B cell (primary cell): Measurements from ENCODE around the gene GSTM3. TPM values are rescaled to one million over a fixed set of nuclear protein-coding genes. Genes with fewer than 3 reads are reported as not detected.

Experiments
- ATAC-seq: fragments of 200-7000 bp; cut with Tn5 transposase; one replicate; pipeline ENCODE4 v1.10.0; 2021; ENCODE audit warnings: low read depth, mild to moderate bottlenecking, moderate number of reproducible peaks, moderate library complexity
- CTCF ChIA-PET: fragments of 350-600 bp; sonication (Branson Sonifier 250); formaldehyde crosslinking; loops from one replicate; lab custom pipeline; 2021; ENCODE audit warnings: antibody characterized with exemption, inconsistent platforms; lab: Charles Lee
- POLR2A ChIA-PET: fragments of 350-600 bp; sonication (Branson Sonifier 250); formaldehyde crosslinking; loops from one replicate; lab custom pipeline; 2021; ENCODE audit warnings: antibody characterized with exemption; lab: Charles Lee
- DNase-seq: peaks from one replicate; pipeline ENCODE4 v3.0.0; 2013
- H2AFZ ChIP-seq: 2 replicates; pipeline ENCODE4 v1.6.1; 2012; ENCODE audit warnings: mild to moderate bottlenecking, low read depth, low read length; ENCODE audit not compliant: insufficient read depth, poor library complexity, severe bottlenecking
- H3K27ac ChIP-seq, 2 donors: 1 replicate in 1 of 2; 2 replicates in 1 of 2; pipeline ENCODE4 v1.5.1; 2012 to 2013; ENCODE audit warnings: low read length in 2 of 2, mild to moderate bottlenecking in 2 of 2, moderate library complexity in 1 of 2
- H3K27me3 ChIP-seq, 4 experiments: fragments of 200-600 bp in 1 of 4; sonication (generic) in 1 of 4; replicated peaks in 1 of 4; 1 replicate in 2 of 4; 2 replicates in 2 of 4; pipeline versions ENCODE4 v1.6.1 to v1.7.0; 2013 to 2016; ENCODE audit warnings: low read length in 3 of 4, mild to moderate bottlenecking in 2 of 4, mixed read lengths in 1 of 4, moderate library complexity in 1 of 4; ENCODE audit not compliant: insufficient read depth in 4 of 4, control insufficient read depth in 3 of 4; ENCODE audit errors: control extremely low read depth in 1 of 4
- H3K36me3 ChIP-seq, 2 experiments: replicated peaks in 1 of 2; 1 replicate in 1 of 2; 2 replicates in 1 of 2; pipeline versions ENCODE4 v1.6.1 to v1.7.1; 2013; ENCODE audit warnings: low read length in 1 of 2; ENCODE audit not compliant: insufficient read depth in 2 of 2, control insufficient read depth in 1 of 2; ENCODE audit errors: control extremely low read depth in 1 of 2, extremely low read depth in 1 of 2
- H3K4me1 ChIP-seq, 2 donors: fragments of 200-600 bp in 1 of 2; sonication (generic) in 1 of 2; 1 replicate in 1 of 2; 2 replicates in 1 of 2; pipeline versions ENCODE4 v1.5.1 to v1.6.1; 2013 to 2017; ENCODE audit warnings: low read length in 2 of 2; ENCODE audit not compliant: control insufficient read depth in 2 of 2, insufficient read depth in 2 of 2
- H3K4me2 ChIP-seq: replicated peaks from 2 replicates; pipeline ENCODE3; 2012; ENCODE audit warnings: mild to moderate bottlenecking, low read depth, low read length; ENCODE audit not compliant: poor library complexity, severe bottlenecking
- H3K4me3 ChIP-seq, 5 experiments: fragments of 200-600 bp in 1 of 5; sonication (generic) in 1 of 5; 1 replicate in 3 of 5; 2 replicates in 2 of 5; pipeline versions ENCODE4 v1.5.1 to v1.7.0; 2011 to 2016; ENCODE audit warnings: low read length in 4 of 5, mild to moderate bottlenecking in 4 of 5, low read depth in 2 of 5, control low read depth in 1 of 5, moderate library complexity in 1 of 5; ENCODE audit not compliant: insufficient read depth in 1 of 5; ENCODE audit errors: control extremely low read depth in 1 of 5, extremely low read depth in 1 of 5
- H3K79me2 ChIP-seq: fragments of 200-600 bp; sonication (generic); one replicate; pipeline ENCODE4 v1.6.0; 2016; ENCODE audit warnings: low read length; ENCODE audit not compliant: control insufficient read depth, insufficient read depth
- H3K9ac ChIP-seq: fragments of 200-600 bp; sonication (generic); 2 replicates; pipeline ENCODE4 v1.6.1; 2017; ENCODE audit warnings: mild to moderate bottlenecking, low read length, moderate library complexity
- H3K9me3 ChIP-seq, 3 donors: one replicate each; pipeline versions ENCODE4 v1.6.1 to v1.7.1; 2013; ENCODE audit warnings: low read length in 2 of 3; ENCODE audit not compliant: control insufficient read depth in 2 of 3, insufficient read depth in 1 of 3; ENCODE audit errors: control extremely low read depth in 1 of 3
- H4K20me1 ChIP-seq: 2 replicates; pipeline ENCODE4 v1.6.0; 2012; ENCODE audit warnings: mild to moderate bottlenecking, low read length; ENCODE audit not compliant: insufficient read depth, control insufficient read depth, poor library complexity, severe bottlenecking
- H3K27ac Mint-ChIP-seq: one replicate; pipeline ENCODE4 v1.8.0; 2021; ENCODE audit warnings: mixed read lengths
- H3K27me3 Mint-ChIP-seq: one replicate; pipeline ENCODE4 v1.8.0; 2021; ENCODE audit warnings: mixed read lengths
- H3K4me1 Mint-ChIP-seq: one replicate; pipeline ENCODE4 v1.8.0; 2021; ENCODE audit warnings: mixed read lengths
- H3K4me3 Mint-ChIP-seq: one replicate; pipeline ENCODE4 v1.8.0; 2021; ENCODE audit warnings: mixed read lengths
- H3K9me3 Mint-ChIP-seq: one replicate; pipeline ENCODE4 v1.8.0; 2022; ENCODE audit warnings: mixed read lengths; ENCODE audit not compliant: insufficient read depth
- CTCF ChIP-seq: fragments of 200-600 bp; IDR thresholded peaks from one replicate; pipeline ENCODE4 v1.8.0; 2022; ENCODE audit warnings: antibody characterized with exemption, mild to moderate bottlenecking
- EZH2 ChIP-seq: IDR thresholded peaks from 2 replicates; pipeline ENCODE4 v1.6.1; 2012; ENCODE audit warnings: borderline replicate concordance, low read depth, mild to moderate bottlenecking, moderate library complexity, low read length; ENCODE audit not compliant: insufficient read depth, poor library complexity, severe bottlenecking
- WGBS: methylation state at CpG from one replicate; pipeline ENCODE4 v1.1.5; 2013; ENCODE audit warnings: missing lambda C conversion rate; ENCODE audit not compliant: insufficient coverage; 5-methylcytosine and 5-hydroxymethylcytosine counted together
- intact Hi-C: fragments of 100-400 bp; cut with micrococcal nuclease; formaldehyde crosslinking; loops from one replicate; pipeline ENCODE4 v1.10.0; 2022
- polyA plus RNA-seq: library from polyadenylated mRNA; depleted of rRNA; stranded (reverse); fragments of >200 nt; gene quantifications from 2 replicates; pipeline ENCODE4 v1.2.3, GENCODE V29; 2012
- total RNA-seq, 2 donors: library from RNA; stranded (reverse); fragments of 120-200 nt in 1 of 2; gene quantifications; 1 replicate in 1 of 2; 2 replicates in 1 of 2; pipeline versions ENCODE4 v1.2.3 to v1.2.4, GENCODE V29; 2013 to 2022

GSTM3 gene
- total and polyA plus RNA-seq, 2 donors (not counting 1 experiment from before 2014, with no cell fraction given), result 1.9 to 2.8 TPM

GRCh38 chr1:109777436-109777835, 36.6 kb upstream of the GSTM3 start:
- ChIA-PET POLR2A (interaction anchor here (0.6 to 1.5 kb wide), 3 partner anchors 200 to 257 kb away, joined by 3 to 12 read pairs (median 5); partner anchors contain the start of genes AHCYL1 and STRIP1), CTCF (interaction anchor here (0.6 to 21.2 kb wide), 40 partner anchors 8 to 327 kb away, joined by 3 to 667 read pairs (median 4); partner anchors contain the start of genes AHCYL1, GNAI3, GSTM3 and GSTM4)
- DNase-seq (no peak), ATAC-seq (no peak)
- H3K4me1 ChIP-seq, result peaks cover 0 to 11% of the 10 kb centered on the region in 2 donors
- WGBS, result 87% methylated on average over 6 of the region's 7 CpGs
- intact Hi-C loops, result no loop called here
- Mint-ChIP-seq H3K4me1 (no peaks in the 10 kb centered on the region), H3K4me3 (no peak overlapping the region), H3K27ac (no peak overlapping the region), H3K27me3 (peaks cover 7% of the 10 kb centered on the region), H3K9me3 (peaks cover 9% of the 10 kb centered on the region)
- H3K4me2 ChIP-seq, result no peak overlapping the region
- no peak for TF ChIP-seq EZH2
- H3K27me3 ChIP-seq, result peaks cover 0 to 8% (median 1%) of the 10 kb centered on the region in 4 experiments
- no peak overlapping the region for H3K9ac ChIP-seq
- no peak overlapping the region for H3K4me3 ChIP-seq
- H3K36me3 ChIP-seq, result no peaks in the 10 kb centered on the region
- no peaks in the 10 kb centered on the region for H3K79me2 ChIP-seq
- H2AFZ ChIP-seq, result peak overlapping the region; percentile 25
- peaks cover 0 to 9% (median 4%) of the 10 kb centered on the region in 3 donors for H3K9me3 ChIP-seq
- no peak overlapping the region for H3K27ac ChIP-seq
- no peaks in the 10 kb centered on the region for H4K20me1 ChIP-seq

GRCh38 chr1:109776911-109777310, 36.1 kb upstream of the GSTM3 start:
- peaks cover 0 to 11% of the 10 kb centered on the region in 2 donors for H3K4me1 ChIP-seq
- H3K4me3 ChIP-seq, result no peak overlapping the region
- no peak overlapping the region for H3K4me3 Mint-ChIP-seq
- H4K20me1 ChIP-seq, result no peaks in the 10 kb centered on the region
- no peak overlapping the region for H3K9ac ChIP-seq
- H3K4me2 ChIP-seq, result no peak overlapping the region
- H3K27ac ChIP-seq, result no peak overlapping the region
- H3K79me2 ChIP-seq, result no peaks in the 10 kb centered on the region
- H3K9me3 Mint-ChIP-seq, result peaks cover 9% of the 10 kb centered on the region
- H3K27me3 ChIP-seq, result peaks cover 0 to 8% (median 1%) of the 10 kb centered on the region in 4 experiments
- peak overlapping the region; percentile 25 for H2AFZ ChIP-seq
- no peaks in the 10 kb centered on the region for H3K4me1 Mint-ChIP-seq
- WGBS, result 41% methylated on average over 4 of the region's 4 CpGs
- peaks cover 0 to 9% (median 4%) of the 10 kb centered on the region in 3 donors for H3K9me3 ChIP-seq
- no peaks in the 10 kb centered on the region for H3K36me3 ChIP-seq
- TF ChIP-seq EZH2, result no peak
- TF ChIP-seq CTCF, result peak; percentile 96
- intact Hi-C loops, result loop anchor here (1.0 kb wide), 1 partner anchor 234 kb away; no protein-coding TSS in a partner anchor
- peak overlapping the region; percentile 1 for H3K27ac Mint-ChIP-seq
- peaks cover 7% of the 10 kb centered on the region for H3K27me3 Mint-ChIP-seq
- ChIA-PET POLR2A (interaction anchor here (1.0 to 1.5 kb wide), 2 partner anchors 208 to 258 kb away, joined by 5 to 12 read pairs; partner anchors contain the start of genes AHCYL1 and STRIP1), CTCF (interaction anchor here (0.6 to 21.2 kb wide), 42 partner anchors 8 to 328 kb away, joined by 3 to 667 read pairs (median 4); partner anchors contain the start of genes AHCYL1, GNAI3, GSTM3 and GSTM4)
- peak; percentile 89 for ATAC-seq
- DNase-seq, result peak; percentile 84
